ENCODE measurements around the gene AKAP14.
"Not testable (repeated sequence)": the region's sequence is repeated elsewhere in the genome, so short reads cannot be mapped to it uniquely, and the experiment has no call there.

DNA sequence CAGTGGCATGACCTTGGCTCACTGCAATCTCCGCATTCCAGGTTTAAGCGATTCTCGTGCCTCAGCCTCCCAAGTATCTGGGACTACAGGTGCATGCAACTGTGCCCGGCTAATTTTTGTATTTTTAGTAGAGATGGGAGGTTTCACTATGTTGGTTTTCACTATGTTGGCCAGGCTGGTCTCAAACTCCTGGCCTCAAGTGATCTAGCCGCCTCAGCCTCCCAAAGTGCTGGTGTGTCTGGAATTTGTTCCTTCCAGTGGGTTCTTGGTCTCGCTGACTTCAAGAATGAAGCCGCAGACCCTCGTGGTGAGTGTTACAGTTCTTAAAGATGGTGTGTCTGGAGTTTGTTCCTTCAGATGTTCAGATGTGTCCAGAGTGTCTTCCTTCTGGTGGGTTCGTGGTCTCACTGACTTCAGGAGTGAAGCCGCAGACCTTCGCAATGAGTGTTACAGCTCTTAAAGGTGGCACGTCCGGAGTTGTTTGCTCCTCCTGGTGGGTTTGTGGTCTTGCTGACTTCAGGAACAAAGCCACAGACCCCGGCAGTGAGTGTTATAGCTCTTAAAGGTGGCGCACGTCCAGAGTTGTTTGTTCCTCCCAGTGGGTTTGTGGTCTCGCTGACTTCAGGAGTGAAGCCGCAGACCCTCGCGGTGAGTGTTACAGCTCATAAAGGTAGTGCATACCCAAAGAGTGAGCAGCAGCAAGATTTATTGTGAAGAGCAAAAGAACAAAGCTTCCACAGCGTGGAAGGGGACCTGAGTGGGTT, 60.3 kb downstream of the AKAP14 start:
- TF ChIP-seq EZH2 (optimal IDR thresholded peaks at IDR 0.05; ENCODE audit: low read depth, low read length); CTCF (IDR thresholded peaks at IDR 0.05; ENCODE audit: low read length); EZH2phosphoT487 (IDR thresholded peaks at IDR 0.05; ENCODE audit: low read length): not testable (repeated sequence)
